22Rv1 (cell line): Measurements from ENCODE around the gene EVA1A.

ENCODE experiments used
- H3K27ac ChIP-seq: fragments of 450-650 bp; 2 replicates; pipeline ENCODE4 v1.5.1; 2017
- ZFX ChIP-seq: fragments of 450-650 bp; IDR thresholded peaks from 2 replicates; pipeline ENCODE4 v1.6.1; 2017; ENCODE audit warnings: antibody characterized with exemption, borderline replicate concordance
- TF ChIP-seq, protein P1 (sequence below): fragments of 450-650 bp; IDR thresholded peaks from 2 replicates; pipeline ENCODE4 v1.5.1; 2017; ENCODE audit warnings: mild to moderate bottlenecking

Gene EVA1A

DNA sequence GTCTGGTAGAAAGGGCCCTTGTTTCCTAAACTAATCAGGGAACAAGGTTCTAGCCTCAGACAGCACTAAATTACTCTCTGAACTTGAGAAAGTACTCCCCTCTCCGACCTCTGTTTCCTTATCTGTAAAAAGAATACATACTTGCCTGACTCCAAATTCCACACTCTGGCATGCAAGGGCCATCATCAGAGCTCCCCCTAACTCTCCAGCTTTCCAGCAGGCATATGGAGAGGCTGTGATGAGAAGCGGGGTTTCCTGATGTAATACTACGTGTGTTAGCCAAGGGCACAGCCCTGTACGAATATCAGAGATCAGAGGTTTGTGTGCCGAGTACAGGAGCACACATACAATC is 1.8 kb upstream of the EVA1A start:
- no peak overlapping the region for H3K27ac ChIP-seq
- TF ChIP-seq ZFX = no peak
- TF ChIP-seq, protein P1, sequence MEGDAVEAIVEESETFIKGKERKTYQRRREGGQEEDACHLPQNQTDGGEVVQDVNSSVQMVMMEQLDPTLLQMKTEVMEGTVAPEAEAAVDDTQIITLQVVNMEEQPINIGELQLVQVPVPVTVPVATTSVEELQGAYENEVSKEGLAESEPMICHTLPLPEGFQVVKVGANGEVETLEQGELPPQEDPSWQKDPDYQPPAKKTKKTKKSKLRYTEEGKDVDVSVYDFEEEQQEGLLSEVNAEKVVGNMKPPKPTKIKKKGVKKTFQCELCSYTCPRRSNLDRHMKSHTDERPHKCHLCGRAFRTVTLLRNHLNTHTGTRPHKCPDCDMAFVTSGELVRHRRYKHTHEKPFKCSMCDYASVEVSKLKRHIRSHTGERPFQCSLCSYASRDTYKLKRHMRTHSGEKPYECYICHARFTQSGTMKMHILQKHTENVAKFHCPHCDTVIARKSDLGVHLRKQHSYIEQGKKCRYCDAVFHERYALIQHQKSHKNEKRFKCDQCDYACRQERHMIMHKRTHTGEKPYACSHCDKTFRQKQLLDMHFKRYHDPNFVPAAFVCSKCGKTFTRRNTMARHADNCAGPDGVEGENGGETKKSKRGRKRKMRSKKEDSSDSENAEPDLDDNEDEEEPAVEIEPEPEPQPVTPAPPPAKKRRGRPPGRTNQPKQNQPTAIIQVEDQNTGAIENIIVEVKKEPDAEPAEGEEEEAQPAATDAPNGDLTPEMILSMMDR = no peak

DNA sequence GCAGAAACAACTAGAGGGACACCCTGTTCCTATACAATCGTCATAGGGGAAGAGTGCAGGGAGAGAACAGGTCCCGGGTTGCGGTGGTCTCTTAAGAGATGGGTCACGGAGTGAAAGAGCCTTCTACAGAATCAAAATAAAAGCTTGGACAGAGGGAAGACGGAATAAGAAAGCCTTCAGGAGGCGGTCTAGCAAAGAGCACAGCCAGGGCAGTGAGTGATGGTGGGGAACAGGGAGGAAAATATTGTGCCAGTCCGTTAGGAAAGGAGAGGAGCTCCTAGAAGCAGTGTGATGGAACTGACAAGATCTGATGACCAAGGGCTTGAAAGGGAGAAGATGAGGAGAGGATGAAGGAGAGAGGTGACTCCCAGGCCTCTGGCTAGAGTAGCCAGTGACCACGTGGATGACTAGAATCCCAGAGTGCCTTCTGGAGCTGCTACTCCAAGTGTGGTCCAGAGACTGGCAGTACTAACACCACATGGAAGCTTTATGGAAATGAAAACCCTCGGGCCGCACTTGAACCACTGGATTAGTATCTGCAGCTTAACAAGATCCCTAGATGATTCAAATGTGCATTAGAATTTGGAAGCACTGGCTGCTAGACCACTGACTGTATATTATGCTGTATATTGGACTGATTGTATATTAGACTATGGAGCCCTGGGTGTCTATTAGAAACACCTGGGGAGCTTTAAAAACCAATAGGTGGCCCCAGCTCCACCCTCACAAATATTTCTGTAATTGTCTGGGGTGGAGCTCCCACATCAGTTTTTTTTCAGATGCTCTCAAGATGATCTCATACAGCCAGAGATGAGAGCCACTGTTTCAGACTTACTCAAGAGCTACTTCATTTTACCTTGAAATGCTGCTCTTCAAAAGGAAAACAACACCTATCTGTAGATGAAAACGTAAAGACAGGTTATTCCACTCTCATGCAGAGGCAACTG is 1.1 kb upstream of the EVA1A start:
- TF ChIP-seq, protein P1 = no peak
- no peak for TF ChIP-seq ZFX
- H3K27ac ChIP-seq = no peak overlapping the region

GRCh38 chr2:75560022-75560767 is 544 bp downstream of the EVA1A start:
- no peak overlapping the region for H3K27ac ChIP-seq
- TF ChIP-seq, protein P1 = 0 out of 2 replicates have a peak, but pooled peaks have one; percentile 16
- no peak for TF ChIP-seq ZFX

DNA sequence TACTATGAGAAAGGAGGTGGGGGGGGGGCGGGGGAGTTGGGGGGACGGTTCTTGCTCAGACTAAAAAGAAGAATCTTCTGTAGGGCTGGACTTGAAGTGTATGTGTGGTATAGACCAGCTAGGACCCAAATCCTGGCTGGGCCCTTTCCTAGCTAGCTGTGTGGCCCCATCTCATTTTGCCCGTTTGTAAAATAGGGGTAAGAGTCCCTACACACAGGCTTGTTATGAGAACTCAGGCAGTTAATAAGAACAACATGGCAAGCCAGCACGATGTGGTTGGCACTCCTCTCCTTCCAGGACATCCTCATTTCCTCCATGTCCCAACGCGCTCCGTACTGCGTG is 1.1 kb downstream of the EVA1A start:
- TF ChIP-seq, protein P1 = no peak
- no peak for TF ChIP-seq ZFX
- no peak overlapping the region for H3K27ac ChIP-seq

- H3K27ac ChIP-seq = no peak overlapping the region
- TF ChIP-seq, protein P1 = no peak
- TF ChIP-seq ZFX = no peak
Observed at GRCh38 chr2:75558786-75559679, 1.7 kb downstream of the EVA1A start.

- TF ChIP-seq ZFX = no peak
- TF ChIP-seq, protein P1 = no peak
- H3K27ac ChIP-seq = no peak overlapping the region
Observed at GRCh38 chr2:75558136-75558535, 2.6 kb downstream of the EVA1A start.
